NCI-H345 (cell line): ENCODE measurements around the gene LINGO1.

Experiments used
- DNase-seq: peaks from one replicate; lab custom pipeline; 2025; lab: John Stamatoyannopoulos, UW

Gene LINGO1

GRCh38 chr15:77633134-77633912 lies 611 bp upstream of the LINGO1 start:
- peak; percentile 71 for DNase-seq

GRCh38 chr15:77631745-77632533 lies 773 bp downstream of the LINGO1 start:
- no peak for DNase-seq

- DNase-seq, result no peak
Observed at GRCh38 chr15:77630956-77631744, 1.6 kb downstream of the LINGO1 start.

GRCh38 chr15:77630056-77630455 lies 2.7 kb downstream of the LINGO1 start:
- DNase-seq, result no peak

- DNase-seq, result no peak
Observed at GRCh38 chr15:77629070-77630030, 3.4 kb downstream of the LINGO1 start.

- no peak for DNase-seq
Observed at GRCh38 chr15:77628010-77628409, 4.7 kb downstream of the LINGO1 start.

- no peak for DNase-seq
Observed at GRCh38 chr15:77627581-77627980, 5.1 kb downstream of the LINGO1 start.

- no peak for DNase-seq
Observed at GRCh38 chr15:77627067-77627466, 5.6 kb downstream of the LINGO1 start.

- DNase-seq, result no peak
Observed at GRCh38 chr15:77626002-77626401, 6.7 kb downstream of the LINGO1 start.

GRCh38 chr15:77625376-77625775 lies 7.3 kb downstream of the LINGO1 start:
- DNase-seq, result no peak

- DNase-seq, result peak; percentile 4
Observed at GRCh38 chr15:77624868-77625267, 7.8 kb downstream of the LINGO1 start.

GRCh38 chr15:77623755-77624524 lies 8.8 kb downstream of the LINGO1 start:
- no peak for DNase-seq

GRCh38 chr15:77622934-77623754 lies 9.6 kb downstream of the LINGO1 start:
- DNase-seq, result no peak

GRCh38 chr15:77622209-77622933 lies 10.3 kb downstream of the LINGO1 start:
- DNase-seq, result no peak

- no peak for DNase-seq
Observed at GRCh38 chr15:77621847-77622208, 10.9 kb downstream of the LINGO1 start.

- no peak for DNase-seq
Observed at GRCh38 chr15:77620960-77621647, 11.6 kb downstream of the LINGO1 start.

GRCh38 chr15:77620297-77620696 lies 12.4 kb downstream of the LINGO1 start:
- DNase-seq, result no peak

- no peak for DNase-seq
Observed at GRCh38 chr15:77619883-77620282, 12.8 kb downstream of the LINGO1 start.
